K562 (cell line): ENCODE results near the gene POLK. TPM values are rescaled to one million over a fixed set of nuclear protein-coding genes. Genes with fewer than 3 reads are reported as not detected.
"Not testable (repeated sequence)": the region's sequence is repeated elsewhere in the genome, so short reads cannot be mapped to it uniquely, and the experiment has no call there.

ENCODE experiments used
- ATAC-seq: fragments of 200-7000 bp; cut with Tn5 transposase; 3 replicates; pipeline ENCODE4 v1.9.1; 2020; ENCODE audit warnings: moderate library complexity
- BruUV-seq: library from RNA; stranded (reverse); fragments of 400-500 nt; replicated peaks from 2 replicates; lab custom pipeline; 2021; lab: Mats Ljungman, UMichigan
- CTCF ChIA-PET: fragments of 300-600 bp; formaldehyde crosslinking; extraction: SDS; loops from one replicate; lab custom pipeline; 2021; ENCODE audit warnings: low intra/inter-chr PET ratio; lab: Yijun Ruan, JAX
- POLR2A ChIA-PET: fragments of 300-600, 350-650 bp; sonication (Branson Sonifier 250); formaldehyde crosslinking; extraction: SDS; loops from one replicate; lab custom pipeline; 2021; ENCODE audit warnings: antibody characterized with exemption, inconsistent platforms; lab: Yijun Ruan, JAX
- DNase-seq, 4 experiments: peaks; one replicate each; pipeline versions ENCODE4 v3.0.0 to v3.0.0-alpha.2; 2011 to 2018; ENCODE audit warnings: low spot score in 3 of 4, mixed read lengths in 3 of 4; ENCODE audit errors: extremely low read depth in 1 of 4
- FAIRE-seq: peaks from 2 replicates; lab custom pipeline; 2011; peaks lifted over from hg19 to GRCh38; lab: Jason Lieb, UNC
- H2AFZ ChIP-seq: 2 replicates; pipeline ENCODE4 v1.6.0; 2011; ENCODE audit warnings: low read depth, low read length, control low read depth, inconsistent platforms
- H3K27ac ChIP-seq: fragments of 200-600 bp; 3 replicates; pipeline ENCODE4 v1.8.0; 2011; ENCODE audit warnings: low read depth, mild to moderate bottlenecking, control low read depth, inconsistent platforms, low read length, moderate library complexity, mixed read lengths; ENCODE audit errors: extremely low read depth
- H3K27me3 ChIP-seq, 2 experiments: fragments of 300-600 bp in 1 of 2; 2 replicates in 1 of 2; 3 replicates in 1 of 2; pipeline versions ENCODE4 v1.6.0 to v1.8.0; 2011; ENCODE audit warnings: inconsistent platforms in 2 of 2, low read length in 2 of 2, mild to moderate bottlenecking in 1 of 2, mixed read lengths in 1 of 2, moderate library complexity in 1 of 2; ENCODE audit not compliant: control insufficient read depth in 2 of 2, insufficient read depth in 2 of 2
- H3K36me3 ChIP-seq: fragments of 300-600 bp; 3 replicates; pipeline ENCODE4 v1.8.0; 2011; ENCODE audit warnings: mild to moderate bottlenecking, low read length, inconsistent platforms; ENCODE audit not compliant: control insufficient read depth, insufficient read depth
- H3K4me1 ChIP-seq, 2 experiments: fragments of 200-600 bp in 1 of 2; replicated peaks in 1 of 2; 2 replicates in 1 of 2; 3 replicates in 1 of 2; pipeline versions ENCODE4 v1.5.1 to v1.8.0; 2011; ENCODE audit warnings: inconsistent platforms in 2 of 2, low read length in 2 of 2, mild to moderate bottlenecking in 1 of 2, mixed read lengths in 1 of 2, moderate library complexity in 1 of 2; ENCODE audit not compliant: control insufficient read depth in 2 of 2, insufficient read depth in 2 of 2
- H3K4me2 ChIP-seq: 2 replicates; pipeline ENCODE4 v1.6.1; 2011; ENCODE audit warnings: low read length, control low read depth, inconsistent platforms, mixed read lengths; ENCODE audit not compliant: insufficient read depth
- H3K4me3 ChIP-seq: fragments of 200-600 bp; sonication (generic), shearing (Covaris generic); 2 replicates; pipeline ENCODE4 v1.5.1; 2016; ENCODE audit warnings: control low read depth, inconsistent platforms
- H3K79me2 ChIP-seq: fragments of 200-600 bp; 3 replicates; pipeline ENCODE4 v1.8.0; 2011; ENCODE audit warnings: low read length, inconsistent platforms; ENCODE audit not compliant: control insufficient read depth, insufficient read depth
- H3K9ac ChIP-seq, 2 experiments: 2 replicates each; pipeline versions ENCODE4 v1.6.0 to v1.6.1; 2011; ENCODE audit warnings: low read depth in 2 of 2, low read length in 2 of 2, control low read depth in 1 of 2, inconsistent platforms in 1 of 2, mild to moderate bottlenecking in 1 of 2, mixed read lengths in 1 of 2; ENCODE audit not compliant: insufficient read depth in 1 of 2
- H3K9me1 ChIP-seq: one replicate; pipeline ENCODE4 v1.6.0; 2011; ENCODE audit warnings: inconsistent platforms, mild to moderate bottlenecking, low read length, moderate library complexity; ENCODE audit not compliant: control insufficient read depth, insufficient read depth
- H3K9me3 ChIP-seq: replicated peaks from 2 replicates; pipeline ENCODE4 v1.5.1; 2011; ENCODE audit warnings: low read depth, low read length, inconsistent platforms; ENCODE audit not compliant: control insufficient read depth, insufficient read depth
- H4K20me1 ChIP-seq: replicated peaks from 2 replicates; pipeline ENCODE4 v1.6.1; 2011; ENCODE audit warnings: low read length, inconsistent platforms, mixed read lengths; ENCODE audit not compliant: control insufficient read depth, insufficient read depth
- NFIC ChIP-seq: fragments of 450-650 bp; IDR thresholded peaks from 2 replicates; pipeline ENCODE4 v1.6.1; 2017; ENCODE audit warnings: mild to moderate bottlenecking, inconsistent platforms
- NFIX ChIP-seq: fragments of 250-450 bp; sonication (Bioruptor Pico); IDR thresholded peaks from 2 replicates; pipeline ENCODE4 v1.4.0; 2020; ENCODE audit warnings: low read depth, mild to moderate bottlenecking, moderate library complexity
- POU5F1 ChIP-seq: fragments of 150-350 bp; IDR thresholded peaks from 2 replicates; pipeline ENCODE4 v1.6.1; 2014; ENCODE audit warnings: borderline replicate concordance, low read length, low read depth, mild to moderate bottlenecking; ENCODE audit not compliant: partially characterized antibody
- WGBS: fragments of 100-300 bp; shearing (Covaris generic); methylation state at CpG from one replicate; pipeline ENCODE4 v1.1.6; 2016; ENCODE audit warnings: low coverage, mixed read lengths; ENCODE audit not compliant: insufficient coverage; ENCODE audit errors: missing lambda C conversion rate; 5-methylcytosine and 5-hydroxymethylcytosine counted together
- in situ Hi-C: fragments of 300-500 bp; cut with MboI; formaldehyde crosslinking; loops from 4 replicates; pipeline ENCODE4 v1.15.0; 2018; ENCODE audit warnings: inconsistent platforms, mixed read lengths
- intact Hi-C: fragments of 100-400 bp; cut with micrococcal nuclease; formaldehyde crosslinking; loops from 2 replicates; pipeline ENCODE4 v1.14.2; 2022
- polyA plus RNA-seq, 8 experiments: library from polyadenylated mRNA; depleted of rRNA in 4 of 8; stranded (reverse) in 5 of 8; unstranded in 3 of 8; fragments of >200 nt; fragmentation: Nextera tagmentation in 2 of 8; fragmentation: Illumina TruSeq in 1 of 8; extraction: Ambion mirVana in 2 of 8; extraction: Trizol in 1 of 8; gene quantifications; 2 replicates each; pipeline versions ENCODE4 v1.2.1 to v1.2.3, GENCODE V29; 2011 to 2014; ENCODE audit warnings: inconsistent platforms in 1 of 8, missing spikeins in 1 of 8
- total RNA-seq, 7 experiments: library from RNA; depleted of rRNA in 6 of 7; stranded (reverse); fragments of >200 nt in 6 of 7; fragmentation: Illumina TruSeq in 2 of 7; extraction: Trizol in 2 of 7; gene quantifications; 2 replicates each; pipeline versions ENCODE4 v1.2.1 to v1.2.3, GENCODE V29; 2011 to 2021; ENCODE audit warnings: low replicate concordance in 1 of 7

Gene POLK
- total and polyA plus RNA-seq, 9 of the 15 experiments (the other 6 are each of a cell fraction or from before 2014, with no cell fraction given): 6.1 to 31.6 (median 16.5) TPM

DNA sequence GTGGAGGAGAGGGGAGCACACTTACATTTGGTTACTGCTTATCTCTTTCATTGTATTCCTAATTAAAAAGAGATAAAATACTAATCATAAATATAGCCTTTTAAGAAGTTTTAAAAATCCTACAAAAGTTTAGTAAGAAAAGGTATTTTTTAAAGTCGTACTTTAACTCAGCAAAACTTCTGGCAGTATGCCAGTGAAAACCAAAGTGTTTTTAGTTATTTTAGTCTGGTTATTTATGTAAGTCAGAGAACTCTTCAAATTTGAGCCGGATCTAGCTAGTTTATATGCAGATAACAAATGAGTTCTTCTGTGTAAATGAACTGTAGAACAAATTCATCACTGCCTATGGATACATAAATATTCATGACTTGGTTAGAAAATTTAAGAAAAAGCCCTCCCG lies 63.1 kb downstream of the POLK start:
- BruUV-seq: no TSS peak
- ATAC-seq (no peak), DNase-seq (no peak), FAIRE-seq (no peak)
- Histone ChIP-seq H3K27me3 (no peaks in the 10 kb centered on the region), H3K79me2 (peaks cover 3% of the 10 kb centered on the region; the same call in 1 of the 3 replicates), H3K36me3 (peaks cover 30% of the 10 kb centered on the region; the same call in 2 of the 3 replicates), H3K4me3 (no peak overlapping the region), H3K9me1 (no peaks in the 10 kb centered on the region), H3K4me1 (peaks cover 0 to 6% of the 10 kb centered on the region in 2 experiments; a peak in 2 of 5 replicates), H2AFZ (no peak overlapping the region), H3K9me3 (no peaks in the 10 kb centered on the region), H3K4me2 (no peak overlapping the region), H3K27ac (no peak overlapping the region; the same call in 2 of the 3 replicates), H4K20me1 (no peaks in the 10 kb centered on the region), H3K9ac (no peak overlapping the region)
- peak; percentile 67 for TF ChIP-seq NFIX (CRISPR knock-in tag)
- TF ChIP-seq NFIC: peak; percentile 90
- no peak for TF ChIP-seq POU5F1
- in situ Hi-C loops (no loop called here), intact Hi-C loops (no loop called here)
- 45% methylated on average over 3 of the region's 3 CpGs for WGBS
- ChIA-PET CTCF (no interaction called here), POLR2A (no interaction called here)

DNA sequence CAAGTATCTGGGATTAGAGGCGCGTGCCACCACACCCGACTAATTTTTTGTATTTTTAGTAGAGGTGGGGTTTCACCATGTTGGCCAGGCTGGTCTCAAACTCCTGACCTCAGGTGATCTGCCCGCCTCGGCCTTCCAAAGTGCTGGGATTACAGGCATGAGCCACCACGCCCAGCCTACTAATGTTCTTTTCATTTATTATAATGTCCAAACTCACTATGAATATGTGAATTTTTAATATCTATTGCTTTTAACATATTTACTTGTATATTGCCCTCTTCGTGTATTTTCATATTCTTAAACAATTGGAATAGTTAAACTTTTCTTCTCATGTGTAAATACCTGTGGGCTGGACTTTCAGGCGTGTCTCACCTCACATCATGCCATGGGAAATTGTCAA lies 66.6 kb downstream of the POLK start:
- H2AFZ ChIP-seq, BruUV-seq, H3K79me2 ChIP-seq, H3K9me3 ChIP-seq, CTCF ChIA-PET, in situ Hi-C loops, H3K27me3 ChIP-seq, H3K27ac ChIP-seq, intact Hi-C loops, H4K20me1 ChIP-seq, DNase-seq, H3K4me2 ChIP-seq, H3K9me1 ChIP-seq, FAIRE-seq, H3K9ac ChIP-seq, H3K4me3 ChIP-seq, ATAC-seq, H3K4me1 ChIP-seq: not testable (repeated sequence)
- WGBS: 83% methylated on average over 4 of the region's 8 CpGs
- POLR2A ChIA-PET: interaction anchor here (1.4 kb wide), 1 partner anchor 10 kb away, joined by 3 read pairs; no protein-coding TSS in a partner anchor
- H3K36me3 ChIP-seq: peaks cover 41% of the 10 kb centered on the region; the same call in 2 of the 3 replicates
